ENCODE data around the gene APH1B. TPM values are rescaled to one million over a fixed set of nuclear protein-coding genes. Genes with fewer than 3 reads are reported as not detected.

The APH1B gene
- total RNA-seq, 2 experiments from 2014 or later: 6.5 to 7.8 TPM

- H3K27me3 Mint-ChIP-seq: no peaks in the 10 kb centered on the region
- no peak for ATAC-seq
- CTCF ChIA-PET: interaction anchor here (0.7 kb wide), 2 partner anchors 36 to 179 kb away, joined by 3 read pairs; no protein-coding TSS in a partner anchor
Measured at GRCh38 chr15:63344731-63345390, 67.5 kb downstream of the APH1B start.

GRCh38 chr15:63345391-63345752 lies 68.0 kb downstream of the APH1B start:
- Mint-ChIP-seq H3K4me1 (no peaks in the 10 kb centered on the region), H3K27me3 (no peaks in the 10 kb centered on the region), H3K4me3 (no peak overlapping the region), H3K9me3 (ENCODE audit: low read depth) (no peaks in the 10 kb centered on the region), H3K27ac (no peak overlapping the region), H3K36me3 (ENCODE audit: low read depth) (no peaks in the 10 kb centered on the region)
- ChIA-PET POLR2A (no interaction called here), CTCF (interaction anchor here (0.6 to 0.7 kb wide), 2 partner anchors 178 to 286 kb away, joined by 3 read pairs; no protein-coding TSS in a partner anchor)
- intact Hi-C loops (cut with DNase I, micrococcal nuclease): no loop called here
- no peak for ATAC-seq
- no peak for DNase-seq

More at GRCh38 chr15:63344731-63345390, 67.5 kb downstream of the APH1B start:
- H3K27ac Mint-ChIP-seq: peak overlapping the region; percentile 49
- H3K4me3 Mint-ChIP-seq: no peak overlapping the region
- no peaks in the 10 kb centered on the region for H3K9me3 Mint-ChIP-seq (ENCODE audit: low read depth)
- intact Hi-C loops (cut with DNase I, micrococcal nuclease): no loop called here
- H3K4me1 Mint-ChIP-seq: no peaks in the 10 kb centered on the region
- no peak for DNase-seq
- POLR2A ChIA-PET: no interaction called here
- H3K36me3 Mint-ChIP-seq (ENCODE audit: low read depth): no peaks in the 10 kb centered on the region

- POLR2A ChIA-PET: no interaction called here
- H3K4me1 Mint-ChIP-seq: no peaks in the 10 kb centered on the region
- no peak for ATAC-seq
- CTCF ChIA-PET: interaction anchor here (0.5 to 1.1 kb wide), 4 partner anchors 56 to 1044 kb away, joined by 3 read pairs; no protein-coding TSS in a partner anchor
- no peak overlapping the region for H3K27ac Mint-ChIP-seq
- no peaks in the 10 kb centered on the region for H3K36me3 Mint-ChIP-seq (ENCODE audit: low read depth)
- no peak for DNase-seq
- no peaks in the 10 kb centered on the region for H3K9me3 Mint-ChIP-seq (ENCODE audit: low read depth)
- H3K27me3 Mint-ChIP-seq: no peaks in the 10 kb centered on the region
- intact Hi-C loops (cut with DNase I, micrococcal nuclease): no loop called here
- no peak overlapping the region for H3K4me3 Mint-ChIP-seq
Measured at GRCh38 chr15:63347074-63347857, 69.9 kb downstream of the APH1B start.

- Mint-ChIP-seq H3K4me3 (no peak overlapping the region), H3K36me3 (ENCODE audit: low read depth) (no peaks in the 10 kb centered on the region), H3K4me1 (no peaks in the 10 kb centered on the region), H3K27ac (no peak overlapping the region), H3K9me3 (ENCODE audit: low read depth) (no peaks in the 10 kb centered on the region), H3K27me3 (no peaks in the 10 kb centered on the region)
- intact Hi-C loops (cut with DNase I, micrococcal nuclease): no loop called here
- ChIA-PET POLR2A (no interaction called here), CTCF (interaction anchor here (1.3 kb wide), 1 partner anchor 300 kb away, joined by 4 read pairs; no protein-coding TSS in a partner anchor)
- no peak for ATAC-seq
- no peak for DNase-seq
Measured at GRCh38 chr15:63348392-63348791, 71.0 kb downstream of the APH1B start.

- POLR2A ChIA-PET: no interaction called here
- intact Hi-C loops (cut with DNase I, micrococcal nuclease): no loop called here
- Mint-ChIP-seq H3K27me3 (no peaks in the 10 kb centered on the region), H3K36me3 (ENCODE audit: low read depth) (no peaks in the 10 kb centered on the region), H3K4me3 (no peak overlapping the region), H3K9me3 (ENCODE audit: low read depth) (no peaks in the 10 kb centered on the region), H3K4me1 (no peaks in the 10 kb centered on the region), H3K27ac (no peak overlapping the region)
- DNase-seq (no peak), ATAC-seq (no peak)
- CTCF ChIA-PET: interaction anchor here (1.3 kb wide), 1 partner anchor 301 kb away, joined by 4 read pairs; no protein-coding TSS in a partner anchor
Measured at GRCh38 chr15:63349156-63349555, 71.8 kb downstream of the APH1B start.

- Mint-ChIP-seq H3K36me3 (ENCODE audit: low read depth) (no peaks in the 10 kb centered on the region), H3K27me3 (no peaks in the 10 kb centered on the region), H3K27ac (no peak overlapping the region), H3K9me3 (ENCODE audit: low read depth) (no peaks in the 10 kb centered on the region), H3K4me3 (no peak overlapping the region), H3K4me1 (no peaks in the 10 kb centered on the region)
- DNase-seq (no peak), ATAC-seq (no peak)
- POLR2A ChIA-PET: no interaction called here
- intact Hi-C loops (cut with DNase I, micrococcal nuclease): no loop called here
- CTCF ChIA-PET: interaction anchor here (1.1 kb wide), 1 partner anchor 59 kb away, joined by 4 read pairs; no protein-coding TSS in a partner anchor
Measured at GRCh38 chr15:63349621-63350020, 72.2 kb downstream of the APH1B start.

GRCh38 chr15:63350178-63350621 lies 72.8 kb downstream of the APH1B start:
- Mint-ChIP-seq H3K4me3 (no peak overlapping the region), H3K27me3 (no peaks in the 10 kb centered on the region), H3K36me3 (ENCODE audit: low read depth) (no peaks in the 10 kb centered on the region), H3K27ac (no peak overlapping the region), H3K9me3 (ENCODE audit: low read depth) (no peaks in the 10 kb centered on the region), H3K4me1 (no peaks in the 10 kb centered on the region)
- CTCF ChIA-PET: interaction anchor here (1.1 to 1.9 kb wide), 2 partner anchors 19 to 60 kb away, joined by 4 to 6 read pairs; no protein-coding TSS in a partner anchor
- no peak for ATAC-seq
- intact Hi-C loops (cut with DNase I, micrococcal nuclease): no loop called here
- DNase-seq: no peak
- POLR2A ChIA-PET: no interaction called here

GRCh38 chr15:63351170-63351569 lies 73.8 kb downstream of the APH1B start:
- Mint-ChIP-seq H3K4me3 (no peak overlapping the region), H3K4me1 (no peaks in the 10 kb centered on the region), H3K27me3 (no peaks in the 10 kb centered on the region), H3K36me3 (ENCODE audit: low read depth) (no peaks in the 10 kb centered on the region), H3K9me3 (ENCODE audit: low read depth) (no peaks in the 10 kb centered on the region), H3K27ac (no peak overlapping the region)
- POLR2A ChIA-PET: no interaction called here
- no peak for ATAC-seq
- no peak for DNase-seq
- intact Hi-C loops (cut with DNase I, micrococcal nuclease): no loop called here
- CTCF ChIA-PET: interaction anchor here (1.4 to 1.9 kb wide), 2 partner anchors 20 to 88 kb away, joined by 4 to 6 read pairs; no protein-coding TSS in a partner anchor

GRCh38 chr15:63352808-63353207 lies 75.4 kb downstream of the APH1B start:
- H3K27ac Mint-ChIP-seq: no peak overlapping the region

GRCh38 chr15:63353261-63353660 lies 75.9 kb downstream of the APH1B start:
- Mint-ChIP-seq H3K4me1 (no peaks in the 10 kb centered on the region), H3K4me3 (no peak overlapping the region), H3K27ac (no peak overlapping the region), H3K9me3 (ENCODE audit: low read depth) (no peaks in the 10 kb centered on the region), H3K27me3 (no peaks in the 10 kb centered on the region), H3K36me3 (ENCODE audit: low read depth) (no peaks in the 10 kb centered on the region)
- ChIA-PET CTCF (interaction anchor here (0.9 to 1.8 kb wide), 2 partner anchors 62 to 437 kb away, joined by 4 read pairs; no protein-coding TSS in a partner anchor), POLR2A (no interaction called here)
- DNase-seq: no peak
- ATAC-seq: no peak
- intact Hi-C loops (cut with DNase I, micrococcal nuclease): no loop called here

More at GRCh38 chr15:63352808-63353207, 75.4 kb downstream of the APH1B start:
- no peaks in the 10 kb centered on the region for H3K36me3 Mint-ChIP-seq (ENCODE audit: low read depth)
- H3K4me1 Mint-ChIP-seq: no peaks in the 10 kb centered on the region
- no peak overlapping the region for H3K4me3 Mint-ChIP-seq
- no peaks in the 10 kb centered on the region for H3K27me3 Mint-ChIP-seq
- intact Hi-C loops (cut with DNase I, micrococcal nuclease): no loop called here
- POLR2A ChIA-PET: no interaction called here
- H3K9me3 Mint-ChIP-seq (ENCODE audit: low read depth): no peaks in the 10 kb centered on the region
- DNase-seq: no peak
- no peak for ATAC-seq
- CTCF ChIA-PET: interaction anchor here (0.9 kb wide), 1 partner anchor 437 kb away, joined by 4 read pairs; no protein-coding TSS in a partner anchor

- no peaks in the 10 kb centered on the region for H3K9me3 Mint-ChIP-seq (ENCODE audit: low read depth)
- DNase-seq (no peak), ATAC-seq (no peak)
- H3K4me1 Mint-ChIP-seq: no peaks in the 10 kb centered on the region
- ChIA-PET CTCF (interaction anchor here (0.6 to 1.8 kb wide), 2 partner anchors 18 to 63 kb away, joined by 4 to 5 read pairs; no protein-coding TSS in a partner anchor), POLR2A (no interaction called here)
- no peak overlapping the region for H3K27ac Mint-ChIP-seq
- H3K27me3 Mint-ChIP-seq: no peaks in the 10 kb centered on the region
- H3K4me3 Mint-ChIP-seq: no peak overlapping the region
- intact Hi-C loops (cut with DNase I, micrococcal nuclease): no loop called here
- H3K36me3 Mint-ChIP-seq (ENCODE audit: low read depth): no peaks in the 10 kb centered on the region
Measured at GRCh38 chr15:63353887-63354286, 76.5 kb downstream of the APH1B start.

Data from activated CD4-positive, alpha-beta T cell treated with anti-CD3 and anti-CD28 coated beads for 36 hours (primary cell).